ENCODE data around the gene TGFBR3.

The TGFBR3 gene

DNA sequence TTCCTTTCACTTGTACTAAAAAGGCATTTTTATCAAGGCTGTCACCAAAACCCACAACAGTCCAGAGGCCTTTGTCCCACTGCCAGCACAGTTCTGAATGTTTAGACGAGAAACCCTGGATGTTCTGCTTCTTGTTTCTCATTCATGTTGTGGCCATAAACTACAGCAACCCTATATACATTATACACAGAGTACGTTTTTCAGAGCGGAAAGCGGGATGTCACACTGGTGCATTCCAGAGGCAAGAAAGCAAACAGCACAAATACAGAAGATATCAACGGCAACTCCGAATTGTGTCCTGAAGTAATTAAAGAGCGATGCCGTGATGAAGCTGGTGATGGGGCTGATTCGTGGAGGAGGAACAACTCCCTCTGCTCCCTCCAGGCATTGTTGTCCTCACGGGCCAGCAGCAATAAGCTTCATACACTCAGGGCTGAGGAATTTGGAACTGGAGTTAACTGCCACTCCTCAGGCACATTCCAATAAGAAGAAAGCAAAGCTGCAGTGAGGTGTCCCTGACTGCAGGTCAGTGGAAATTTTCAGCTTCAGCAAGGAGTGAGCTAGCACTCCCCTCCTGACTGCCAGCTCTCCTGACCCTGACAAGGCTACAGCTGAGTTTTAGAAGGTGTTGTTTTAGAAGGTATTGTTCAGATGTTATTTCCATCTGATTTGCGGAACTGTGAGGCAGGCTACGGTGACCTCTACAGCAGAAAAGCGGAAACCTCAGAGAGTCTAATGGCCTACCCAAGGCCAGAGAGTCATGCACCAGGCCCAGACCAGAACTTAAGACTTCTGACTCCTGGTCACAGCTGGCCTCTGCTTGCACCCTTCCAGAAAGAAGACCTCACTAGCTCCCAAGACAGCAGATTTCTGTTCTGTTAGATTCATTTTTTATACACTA, 149.0 kb downstream of the TGFBR3 start:
- no peak for DNase-seq (ENCODE audit: low spot score)

GRCh38 chr1:91736146-91736714, 149.7 kb downstream of the TGFBR3 start:
- DNase-seq (ENCODE audit: low spot score), result no peak

- no peak for DNase-seq (ENCODE audit: low spot score)
These were observed 150.6 kb downstream of the TGFBR3 start for GRCh38 chr1:91735266-91735845.

GRCh38 chr1:91734761-91735160, 151.2 kb downstream of the TGFBR3 start:
- no peak for DNase-seq (ENCODE audit: low spot score)

DNA sequence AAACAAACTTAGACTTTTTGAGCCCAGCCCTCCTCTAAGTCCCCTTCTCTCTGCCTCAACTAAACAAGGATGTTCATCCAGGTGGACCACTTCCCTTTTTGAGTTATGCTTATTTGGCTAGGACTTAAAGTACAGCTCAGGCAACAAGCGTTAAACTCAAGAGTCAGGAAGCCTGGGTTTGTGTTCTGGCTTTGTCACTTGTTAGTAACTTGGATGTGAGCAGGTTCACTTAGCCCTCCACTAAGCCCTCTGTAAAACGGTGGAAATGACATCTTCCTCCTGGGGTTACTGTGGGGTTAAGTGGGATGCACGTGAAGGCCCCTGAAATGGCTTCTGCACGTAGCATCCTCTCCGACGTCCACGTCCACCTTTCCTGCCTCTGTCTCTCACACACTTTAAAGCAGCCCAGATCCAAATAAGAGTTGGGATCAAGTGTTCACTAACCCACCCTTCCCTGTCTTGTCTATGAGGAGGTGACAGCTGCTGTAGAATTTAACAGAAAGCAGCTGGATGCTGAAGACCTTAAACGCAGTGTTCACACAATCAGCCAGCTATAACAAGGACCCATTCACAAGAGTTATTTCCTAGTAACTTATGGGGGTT, 152.7 kb downstream of the TGFBR3 start:
- no peak for DNase-seq (ENCODE audit: low spot score)

- DNase-seq (ENCODE audit: low spot score), result no peak
These were observed 153.5 kb downstream of the TGFBR3 start for GRCh38 chr1:91732291-91733107.

- DNase-seq (ENCODE audit: low spot score), result no peak
These were observed 154.1 kb downstream of the TGFBR3 start for GRCh38 chr1:91731815-91732214.

DNA sequence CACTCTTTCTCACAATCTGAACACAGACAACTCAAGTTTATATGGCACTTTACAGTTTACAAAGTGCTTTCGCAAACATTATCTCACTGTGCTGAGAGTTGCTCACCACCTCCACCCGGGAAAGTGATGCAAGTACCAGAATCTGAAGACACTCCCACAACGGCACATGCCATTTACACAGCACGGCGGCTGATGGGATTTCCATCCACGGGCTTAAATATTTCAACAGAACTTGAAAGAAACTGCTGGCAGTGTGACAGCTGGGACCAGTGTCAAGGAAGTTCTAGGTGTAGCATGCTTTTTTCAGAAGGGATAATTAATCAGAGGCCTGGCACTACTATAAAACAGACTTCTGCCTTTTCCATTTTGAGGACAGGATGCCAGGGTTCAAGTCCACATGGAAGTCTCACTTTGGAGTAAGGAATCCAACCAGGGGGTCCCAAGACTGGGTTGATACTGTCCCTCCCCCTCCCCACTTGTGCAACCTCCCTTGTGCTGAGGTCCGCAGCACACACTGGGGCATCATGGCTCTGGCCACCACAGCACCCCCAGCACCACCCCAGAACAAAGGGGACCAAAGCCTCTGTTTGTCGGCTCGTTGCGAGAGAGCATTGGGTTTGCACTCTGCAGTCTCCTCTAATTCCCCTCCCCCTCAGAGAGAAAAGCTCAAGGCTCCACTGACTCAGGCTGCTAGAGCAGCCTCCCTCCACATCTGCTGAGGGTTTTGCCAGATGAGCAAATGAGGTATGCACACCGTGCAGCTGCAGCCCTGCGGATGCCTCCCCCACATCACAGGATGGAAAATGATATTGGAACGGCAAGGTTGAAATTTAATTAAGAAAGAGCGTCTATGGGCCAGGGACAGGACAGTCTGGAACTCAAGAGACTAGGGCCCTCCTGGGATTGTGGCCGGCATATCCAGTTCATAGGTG, 154.9 kb downstream of the TGFBR3 start:
- DNase-seq (ENCODE audit: low spot score), result peak; percentile 77

DNA sequence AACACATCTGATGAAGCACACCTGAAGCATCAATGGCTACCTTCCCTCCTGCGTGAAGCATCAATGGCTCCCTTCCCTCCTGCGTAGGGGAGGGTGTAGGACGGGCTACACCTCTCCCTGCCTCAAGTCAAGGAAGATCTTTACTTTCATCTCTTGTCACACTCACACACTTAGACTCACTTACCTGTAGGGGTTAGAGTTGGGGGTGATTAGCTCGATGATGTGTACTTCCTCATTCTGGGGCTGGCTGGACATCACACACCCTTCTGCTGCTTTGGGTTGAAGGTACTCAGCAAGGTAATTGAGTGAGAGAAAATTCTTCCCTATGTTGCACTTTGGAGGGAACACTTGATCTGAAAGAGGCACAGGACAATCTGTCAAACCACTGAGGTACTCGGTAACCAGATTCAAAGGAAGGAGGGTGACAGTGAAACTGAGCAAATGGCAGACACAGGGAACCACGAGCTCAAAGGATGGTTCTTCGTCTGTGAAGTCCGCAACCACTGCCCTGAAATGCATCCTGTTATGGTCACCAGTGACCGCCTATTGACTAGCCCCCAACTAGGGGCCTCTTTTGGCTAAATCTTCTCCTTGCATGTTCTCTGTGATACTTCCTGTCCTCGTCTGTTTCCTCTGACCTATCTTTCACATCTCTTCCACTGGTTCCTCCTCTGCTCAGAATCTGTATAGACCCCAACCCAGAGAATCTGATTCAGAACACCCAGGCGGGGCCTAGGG, 156.2 kb downstream of the TGFBR3 start:
- no peak for DNase-seq (ENCODE audit: low spot score)

DNA sequence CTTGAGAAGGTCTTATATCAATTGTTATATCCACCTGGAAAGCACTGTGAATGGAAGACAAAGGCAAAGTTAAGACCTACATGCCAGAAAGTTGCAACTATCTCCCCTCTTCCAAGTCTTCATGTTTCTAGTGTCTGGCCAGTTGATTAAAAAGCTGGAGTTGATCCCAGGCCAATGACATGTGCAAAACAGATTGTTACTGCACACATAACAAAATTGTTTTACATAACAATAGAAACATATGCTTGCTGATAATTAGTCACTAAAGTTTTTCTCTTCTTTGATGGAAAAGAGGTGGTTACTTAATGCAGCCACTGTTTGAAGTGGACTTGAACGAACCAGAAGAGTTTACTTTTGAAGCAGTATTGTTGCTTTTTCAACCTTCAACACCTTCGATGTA, 158.2 kb downstream of the TGFBR3 start:
- no peak for DNase-seq (ENCODE audit: low spot score)

GRCh38 chr1:91725989-91726721, 159.8 kb downstream of the TGFBR3 start:
- no peak for DNase-seq (ENCODE audit: low spot score)

DNA sequence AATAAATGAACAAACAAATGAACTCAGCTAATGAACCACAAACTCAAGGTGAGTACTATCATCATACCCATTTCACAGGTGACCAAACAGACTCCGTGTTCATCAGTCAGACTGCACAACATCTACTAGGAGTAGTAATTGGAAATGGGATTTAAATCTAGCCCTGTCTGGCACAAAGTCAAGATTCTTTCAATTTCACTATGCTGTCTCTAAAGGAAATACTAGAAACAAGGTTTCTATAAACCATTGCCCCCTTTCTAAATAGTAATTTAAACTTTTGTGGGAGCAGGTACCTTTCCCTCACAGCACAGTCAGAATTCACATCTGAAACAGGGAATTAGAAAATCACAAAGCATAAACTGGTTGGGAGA, 160.3 kb downstream of the TGFBR3 start:
- DNase-seq (ENCODE audit: low spot score), result no peak

- no peak for DNase-seq (ENCODE audit: low spot score)
These were observed 161.3 kb downstream of the TGFBR3 start for GRCh38 chr1:91724644-91725043.

- DNase-seq (ENCODE audit: low spot score), result no peak
These were observed 161.7 kb downstream of the TGFBR3 start for GRCh38 chr1:91724231-91724630.

- no peak for DNase-seq (ENCODE audit: low spot score)
These were observed 165.9 kb downstream of the TGFBR3 start for GRCh38 chr1:91720044-91720443.

DNA sequence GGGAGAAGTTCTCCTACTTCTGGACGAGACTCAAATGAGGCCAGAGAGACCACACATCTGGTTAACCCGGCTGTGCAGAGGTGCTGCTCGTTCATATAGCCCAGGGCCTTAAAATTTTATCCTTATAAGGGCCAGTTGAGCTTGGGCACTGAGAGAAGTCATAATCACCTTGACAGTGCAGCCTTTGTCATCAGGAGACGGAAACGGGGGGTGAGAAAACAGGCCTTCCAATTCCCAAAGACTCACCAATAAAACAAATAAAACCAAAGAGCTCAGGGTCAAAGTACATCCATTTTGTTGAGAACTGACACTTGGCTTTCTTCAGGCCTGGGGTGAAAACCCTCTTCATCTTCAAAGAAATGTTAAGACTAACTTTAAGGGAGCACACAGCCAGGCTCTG, 167.1 kb downstream of the TGFBR3 start:
- no peak for DNase-seq (ENCODE audit: low spot score)

DNA sequence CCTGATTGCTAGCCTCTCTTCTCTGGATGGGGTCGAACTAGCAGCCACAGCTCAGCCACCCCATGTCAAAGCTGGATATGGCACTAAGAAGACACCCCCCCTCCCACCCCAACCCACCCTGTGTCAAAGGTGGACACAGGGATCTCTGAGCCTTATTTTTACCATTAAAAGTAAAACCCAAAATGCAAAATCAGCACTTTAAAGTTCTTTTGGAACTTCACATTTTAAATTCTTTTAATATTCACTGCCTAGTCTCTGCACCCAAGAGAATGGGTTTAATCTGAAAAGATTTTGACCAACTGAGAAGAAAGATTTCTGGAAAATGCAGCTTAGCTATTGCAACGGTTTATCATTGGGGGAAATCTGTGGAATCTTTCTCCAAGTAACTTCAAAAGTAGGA, 167.6 kb downstream of the TGFBR3 start:
- no peak for DNase-seq (ENCODE audit: low spot score)

DNA sequence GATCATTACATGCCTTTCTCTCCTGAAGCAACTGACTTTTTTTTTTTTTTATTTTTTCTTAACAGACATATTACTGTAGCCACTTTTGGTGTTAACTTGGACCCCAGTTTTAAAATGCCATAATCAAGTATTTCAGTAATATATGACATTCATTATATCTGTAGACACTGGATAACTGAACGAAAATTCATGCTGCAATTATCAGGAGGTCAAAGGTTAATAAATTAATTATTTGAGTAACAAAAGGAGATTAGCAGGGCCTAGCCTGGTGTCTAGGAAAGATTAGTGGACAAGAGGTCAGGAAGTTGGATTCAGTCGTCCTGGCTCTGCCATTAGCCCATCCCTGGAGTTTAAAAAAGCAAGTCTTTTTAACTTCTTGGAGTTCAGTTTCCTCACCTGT, 168.1 kb downstream of the TGFBR3 start:
- DNase-seq (ENCODE audit: low spot score), result no peak

GRCh38 chr1:91716339-91716738, 169.6 kb downstream of the TGFBR3 start:
- no peak for DNase-seq (ENCODE audit: low spot score)

Data from SK-N-DZ (cell line).